Measurements from ENCODE around the gene UGGT2.

GRCh38 chr13:95903569-95903968 lies 149.6 kb downstream of the UGGT2 start:
- TF ChIP-seq CTCF (IDR thresholded peaks at IDR 0.05; ENCODE audit: low read depth, low read length, poor library complexity, severe bottlenecking) (no peak), EZH2phosphoT487 (IDR thresholded peaks at IDR 0.05; ENCODE audit: borderline replicate concordance, low read length) (no peak)

Measured in DOHH2 (cell line).